ENCODE results near the gene ZNF438. TPM values are rescaled to one million over a fixed set of nuclear protein-coding genes. Genes with fewer than 3 reads are reported as not detected.

The ZNF438 gene
- total RNA-seq, 4 donors from 2014 or later = 17.6 to 34.8 (median 23.6) TPM

DNA sequence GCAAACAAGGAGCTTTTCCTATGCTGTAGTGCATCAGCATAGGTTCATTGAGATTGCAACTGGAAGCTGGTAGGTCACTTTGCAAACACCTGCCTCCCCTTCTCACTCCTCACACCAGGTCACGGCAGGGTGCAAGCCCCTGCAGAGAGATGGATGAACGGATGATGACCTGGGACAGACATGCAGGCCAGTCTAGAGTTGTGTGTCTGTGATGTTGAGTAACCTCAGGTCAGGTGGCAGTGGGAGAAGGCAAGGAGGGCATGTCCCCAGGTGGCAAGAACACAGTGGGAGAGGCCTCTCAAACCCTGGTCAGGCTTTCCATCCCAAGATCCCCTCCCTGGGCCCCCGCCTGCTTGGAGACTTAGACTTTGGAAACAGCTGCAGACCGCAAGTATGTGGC, 205.0 kb downstream of the ZNF438 start:
- TF ChIP-seq, protein P1, sequence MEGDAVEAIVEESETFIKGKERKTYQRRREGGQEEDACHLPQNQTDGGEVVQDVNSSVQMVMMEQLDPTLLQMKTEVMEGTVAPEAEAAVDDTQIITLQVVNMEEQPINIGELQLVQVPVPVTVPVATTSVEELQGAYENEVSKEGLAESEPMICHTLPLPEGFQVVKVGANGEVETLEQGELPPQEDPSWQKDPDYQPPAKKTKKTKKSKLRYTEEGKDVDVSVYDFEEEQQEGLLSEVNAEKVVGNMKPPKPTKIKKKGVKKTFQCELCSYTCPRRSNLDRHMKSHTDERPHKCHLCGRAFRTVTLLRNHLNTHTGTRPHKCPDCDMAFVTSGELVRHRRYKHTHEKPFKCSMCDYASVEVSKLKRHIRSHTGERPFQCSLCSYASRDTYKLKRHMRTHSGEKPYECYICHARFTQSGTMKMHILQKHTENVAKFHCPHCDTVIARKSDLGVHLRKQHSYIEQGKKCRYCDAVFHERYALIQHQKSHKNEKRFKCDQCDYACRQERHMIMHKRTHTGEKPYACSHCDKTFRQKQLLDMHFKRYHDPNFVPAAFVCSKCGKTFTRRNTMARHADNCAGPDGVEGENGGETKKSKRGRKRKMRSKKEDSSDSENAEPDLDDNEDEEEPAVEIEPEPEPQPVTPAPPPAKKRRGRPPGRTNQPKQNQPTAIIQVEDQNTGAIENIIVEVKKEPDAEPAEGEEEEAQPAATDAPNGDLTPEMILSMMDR (IDR thresholded peaks at IDR 0.05; ENCODE audit: low read depth) = no peak

DNA sequence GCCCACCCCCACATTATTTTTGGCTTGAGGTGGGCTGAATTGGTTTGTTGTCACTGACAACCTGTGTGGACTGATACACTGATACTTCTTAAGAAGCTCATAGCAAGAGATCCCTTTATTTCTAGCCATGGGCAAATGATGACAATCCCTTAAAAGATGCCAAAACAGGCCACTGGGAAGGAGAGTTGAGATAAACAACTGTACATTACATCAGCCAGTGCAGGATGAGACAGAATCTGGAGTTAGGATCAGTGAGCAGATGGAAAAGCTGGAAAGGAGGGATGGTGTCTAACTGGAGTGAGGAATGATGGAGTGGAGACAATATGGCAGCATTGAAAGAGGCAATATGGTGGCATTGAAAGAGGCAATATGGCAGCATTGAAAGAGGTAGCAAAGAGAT, 206.2 kb downstream of the ZNF438 start:
- TF ChIP-seq, protein P1 (IDR thresholded peaks at IDR 0.05; ENCODE audit: low read depth) = no peak

- TF ChIP-seq, protein P1 (IDR thresholded peaks at IDR 0.05; ENCODE audit: low read depth) = no peak
Observed at GRCh38 chr10:30825022-30825421, 206.6 kb downstream of the ZNF438 start.

DNA sequence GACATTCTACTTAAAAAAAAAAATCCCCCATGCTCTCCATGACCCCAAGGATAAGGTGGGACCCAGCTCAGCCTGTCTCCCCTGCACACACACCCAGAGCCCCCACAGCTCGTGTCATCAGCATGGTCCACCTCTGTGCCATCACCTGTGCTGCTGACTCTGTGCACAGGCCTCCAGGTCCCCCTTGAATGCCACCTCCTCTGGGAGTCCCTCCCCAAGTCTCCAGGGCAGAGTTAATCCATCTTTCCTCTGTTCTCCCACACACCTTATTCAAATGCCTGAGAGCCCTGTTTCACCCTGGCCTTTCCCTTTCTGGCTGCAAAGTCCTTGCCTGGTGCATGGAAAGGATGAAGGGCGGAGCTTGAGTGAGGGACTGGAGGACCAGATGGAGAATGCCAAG, 208.0 kb downstream of the ZNF438 start:
- TF ChIP-seq, protein P1 (IDR thresholded peaks at IDR 0.05; ENCODE audit: low read depth) = no peak

DNA sequence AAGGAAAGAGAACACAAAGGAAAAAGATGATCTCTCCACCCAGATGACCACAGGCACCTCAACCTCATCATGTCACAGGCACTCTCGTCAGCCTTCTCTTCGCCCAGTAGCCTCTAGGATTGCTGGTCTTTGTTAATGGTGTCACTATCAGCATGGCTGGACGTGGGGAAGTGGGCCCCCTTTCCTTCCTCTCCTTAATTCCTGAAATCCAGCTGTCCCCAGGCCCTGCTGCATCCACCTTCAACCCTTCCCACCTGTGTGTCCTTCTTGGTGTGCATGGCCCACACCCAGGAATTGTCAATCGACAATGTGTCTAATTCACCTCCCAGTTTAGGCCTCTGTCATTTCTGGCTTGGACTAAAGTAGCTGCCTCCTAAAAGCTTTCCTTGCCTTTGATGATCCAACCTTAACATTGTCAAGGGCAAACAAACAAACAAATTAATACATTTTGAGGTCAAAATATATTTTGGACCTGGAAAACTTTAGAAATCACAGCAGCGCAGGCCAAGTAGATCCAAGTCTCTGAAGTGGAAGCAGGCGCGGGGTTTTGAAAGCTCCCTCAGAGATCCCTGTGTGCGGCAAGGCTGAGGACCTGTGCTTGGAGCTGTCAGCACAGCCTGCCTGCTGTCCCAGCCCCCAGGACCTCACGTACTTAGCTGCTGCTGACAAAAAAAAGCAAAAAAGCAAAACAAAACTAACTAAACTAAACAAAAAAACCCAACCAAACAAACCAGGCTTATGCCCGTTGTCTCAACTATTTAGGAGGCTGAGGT, 208.8 kb downstream of the ZNF438 start:
- TF ChIP-seq, protein P1 (IDR thresholded peaks at IDR 0.05; ENCODE audit: low read depth) = no peak

DNA sequence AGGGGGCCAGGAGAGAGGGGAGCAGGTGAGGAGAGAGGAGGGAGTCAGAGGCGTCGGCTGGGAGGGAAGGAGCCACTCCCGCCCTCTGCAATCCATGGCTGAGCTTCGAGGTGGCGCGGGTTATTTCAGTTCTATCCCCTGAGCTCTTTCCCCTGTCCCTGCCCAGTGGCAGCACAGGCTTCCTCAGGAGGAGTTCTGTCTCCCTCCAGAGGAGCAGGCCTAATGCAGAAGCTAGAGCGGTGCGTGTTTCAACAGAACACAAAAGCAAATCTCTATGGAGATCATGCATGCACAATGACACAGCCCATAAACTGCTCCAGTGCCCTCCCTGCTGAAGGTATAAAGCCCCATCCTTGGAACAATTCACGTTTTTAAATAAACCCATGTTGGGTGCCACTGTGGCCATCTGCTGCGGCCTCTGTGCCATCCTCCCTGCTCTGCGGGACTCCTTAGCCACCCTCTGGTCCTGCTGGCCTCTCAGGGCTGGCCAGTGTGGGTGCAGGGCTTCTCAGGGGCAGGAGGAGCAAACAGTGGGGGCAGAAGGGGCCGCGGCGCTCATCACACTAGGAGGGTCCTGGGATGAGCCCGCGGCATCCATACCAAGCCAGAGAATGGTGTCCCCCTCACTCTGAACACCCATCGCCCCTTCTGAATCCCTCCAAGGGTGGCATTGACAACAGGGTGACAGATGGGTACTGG, 209.5 kb downstream of the ZNF438 start:
- TF ChIP-seq, protein P1 (IDR thresholded peaks at IDR 0.05; ENCODE audit: low read depth) = no peak

DNA sequence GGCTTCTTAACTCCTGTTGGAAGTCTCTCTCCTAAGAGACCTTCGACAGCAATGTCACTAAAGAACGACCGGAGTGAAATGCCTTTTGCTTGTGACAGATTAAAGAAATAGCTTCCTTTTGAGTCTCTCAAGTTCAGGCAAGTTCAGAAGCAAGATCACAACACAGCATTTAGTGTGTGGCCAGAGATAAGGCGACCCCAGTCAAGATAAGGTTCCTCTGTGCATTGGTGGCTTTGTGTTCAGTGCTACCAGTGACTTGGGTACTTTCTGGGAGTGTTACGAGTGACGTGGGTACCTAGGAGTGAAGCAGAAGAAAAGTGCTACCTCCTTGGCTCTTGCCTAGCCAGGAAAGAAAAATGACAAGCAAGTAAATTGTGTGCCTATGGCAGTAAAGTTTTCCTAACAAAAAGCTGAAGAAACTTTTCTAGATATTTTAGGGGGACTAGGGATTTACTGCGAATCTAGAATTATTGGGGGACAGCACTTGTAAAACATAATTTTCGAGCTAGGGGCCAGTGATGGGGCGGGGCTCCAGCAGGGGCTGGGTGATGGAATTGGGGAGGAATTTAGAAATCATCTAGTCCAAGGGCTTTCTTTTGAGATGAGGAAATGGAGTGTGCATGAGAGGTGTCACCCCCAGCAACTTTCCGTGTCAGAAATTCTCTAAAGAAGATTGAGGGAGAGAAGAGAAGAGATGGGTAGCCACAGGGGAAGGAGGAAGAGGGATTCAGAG, 210.2 kb downstream of the ZNF438 start:
- TF ChIP-seq, protein P1 (IDR thresholded peaks at IDR 0.05; ENCODE audit: low read depth) = no peak
